Activated CD4-positive, CD25-positive, alpha-beta regulatory T cell treated with anti-CD3 and anti-CD28 coated beads, Interleukin-2, amount 50 U/mL, for 16 hours (primary cell): ENCODE results near the gene PRKN.
"Not testable (repeated sequence)": the region's sequence is repeated elsewhere in the genome, so short reads cannot be mapped to it uniquely, and the experiment has no call there.

ENCODE experiments used
- DNase-seq: peaks from one replicate; pipeline ENCODE4 v3.0.0-alpha.2; 2020; ENCODE audit warnings: low read depth, low spot score

Gene PRKN

GRCh38 chr6:161850562-161850961, 877.0 kb downstream of the PRKN start:
- DNase-seq: no peak

DNA sequence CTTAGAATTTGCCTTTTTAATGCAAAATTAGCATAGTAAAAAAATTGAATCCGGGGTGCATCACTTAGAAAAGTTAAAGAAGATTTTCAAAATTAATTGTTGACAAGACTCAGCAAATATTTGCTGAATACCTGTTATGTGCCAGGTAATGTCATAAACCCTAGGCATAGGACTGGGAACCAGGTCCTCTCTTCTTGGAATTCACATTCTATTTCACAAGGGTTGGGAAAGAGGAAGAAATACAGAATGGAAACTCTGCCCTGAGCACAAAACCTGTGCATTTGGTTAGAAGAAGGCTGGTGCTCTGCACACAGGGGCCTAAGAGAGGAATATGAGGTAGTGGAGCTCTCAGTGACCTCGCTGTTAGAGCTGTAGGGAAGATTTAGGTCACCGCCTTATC, 879.9 kb downstream of the PRKN start:
- no peak for DNase-seq

- DNase-seq: no peak
Observed at GRCh38 chr6:161844804-161845203, 882.8 kb downstream of the PRKN start.

DNA sequence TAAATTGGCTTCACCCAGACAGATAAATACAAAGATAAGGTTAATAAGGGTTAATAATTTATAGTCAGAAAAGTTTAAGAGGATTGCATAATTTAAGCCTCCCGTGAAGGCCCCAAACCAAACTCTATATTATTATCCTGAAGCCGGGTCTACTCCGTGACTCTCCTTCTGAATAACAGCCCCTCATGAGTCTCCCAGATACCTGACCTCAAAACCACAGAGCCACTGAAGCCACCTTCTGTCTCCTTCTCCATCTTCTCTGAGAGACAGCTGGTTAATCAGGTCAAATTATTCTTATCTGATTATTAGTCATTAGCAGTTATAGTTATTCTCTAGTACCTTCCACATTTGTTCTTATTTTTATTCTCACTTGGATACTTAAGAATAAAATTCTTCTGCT, 884.5 kb downstream of the PRKN start:
- no peak for DNase-seq

DNA sequence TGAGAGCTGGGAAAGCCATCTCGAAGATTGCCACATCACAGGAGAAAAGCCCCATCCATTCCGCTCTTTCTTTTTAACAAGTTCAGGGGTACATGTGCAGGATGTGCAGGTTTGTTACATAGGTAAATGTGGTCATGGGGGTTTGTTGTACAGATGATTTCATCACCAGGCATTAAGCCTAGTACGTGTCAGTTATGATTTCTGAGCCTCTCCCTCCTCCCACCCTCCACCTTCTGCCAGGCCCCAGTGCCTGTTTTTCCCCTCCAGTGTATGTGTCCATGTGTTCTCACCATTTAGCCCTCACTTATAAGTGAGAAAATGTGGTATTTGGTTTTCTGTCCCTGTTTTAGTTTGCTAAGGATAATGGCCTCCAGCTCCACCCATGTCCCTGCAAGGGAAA, 887.2 kb downstream of the PRKN start:
- DNase-seq: no peak

GRCh38 chr6:161838306-161839035, 889.1 kb downstream of the PRKN start:
- DNase-seq: no peak

- DNase-seq: no peak
Observed at GRCh38 chr6:161837854-161838253, 889.7 kb downstream of the PRKN start.

GRCh38 chr6:161837449-161837735, 890.2 kb downstream of the PRKN start:
- DNase-seq: no peak

GRCh38 chr6:161836643-161837448, 890.7 kb downstream of the PRKN start:
- DNase-seq: no peak

DNA sequence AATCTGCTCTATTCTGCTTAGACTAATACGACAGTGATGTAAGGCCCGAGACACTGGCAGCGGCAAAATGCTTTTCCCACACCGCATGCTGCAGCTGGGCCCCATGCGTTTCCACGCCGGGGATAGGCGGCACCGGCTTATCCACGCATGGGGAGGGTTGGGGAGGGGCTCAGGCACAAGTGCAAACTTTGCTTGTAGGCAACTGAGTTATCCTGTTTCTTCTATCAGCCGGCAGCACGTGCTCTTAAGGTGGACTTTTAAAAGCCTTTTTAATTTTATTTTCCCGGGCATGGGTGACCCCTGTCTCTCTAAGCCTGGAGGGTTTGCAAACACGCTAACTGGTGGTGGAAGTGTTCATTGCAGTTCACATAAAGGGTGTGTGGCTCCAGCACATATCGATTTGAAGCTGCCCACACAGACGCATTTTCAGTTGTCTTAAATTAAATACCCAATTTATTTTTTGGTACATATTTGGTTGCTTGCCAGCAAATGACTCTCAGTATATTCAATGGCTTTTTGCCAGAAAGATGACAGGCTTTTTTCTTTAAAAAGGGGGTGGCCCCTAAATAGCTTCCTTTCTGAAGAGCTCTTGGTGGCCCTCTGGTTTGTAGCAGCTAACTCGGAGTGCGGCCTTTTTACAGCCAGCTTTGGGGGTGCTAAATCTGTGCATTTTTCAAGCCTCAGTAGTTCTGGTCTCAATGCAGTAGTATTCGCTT, 891.9 kb downstream of the PRKN start:
- DNase-seq: no peak

DNA sequence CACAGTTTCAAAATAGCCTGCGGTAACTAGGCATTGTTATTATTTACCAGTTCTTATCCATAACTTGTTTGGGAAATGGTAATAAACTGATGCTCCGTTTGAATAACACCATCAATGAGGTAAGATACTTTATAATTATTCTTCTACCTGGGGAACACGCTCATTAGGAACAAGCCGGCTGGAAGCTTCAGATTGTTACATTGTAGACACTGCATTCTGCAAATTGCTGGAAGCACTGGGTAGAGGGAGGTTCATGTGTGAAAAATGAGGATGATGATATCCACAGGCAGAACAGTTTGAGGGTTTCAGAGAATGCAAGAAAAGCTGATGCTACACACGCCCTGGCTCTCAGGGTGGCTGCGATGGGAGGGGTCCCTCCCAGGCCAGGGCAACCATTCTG, 893.1 kb downstream of the PRKN start:
- no peak for DNase-seq

DNA sequence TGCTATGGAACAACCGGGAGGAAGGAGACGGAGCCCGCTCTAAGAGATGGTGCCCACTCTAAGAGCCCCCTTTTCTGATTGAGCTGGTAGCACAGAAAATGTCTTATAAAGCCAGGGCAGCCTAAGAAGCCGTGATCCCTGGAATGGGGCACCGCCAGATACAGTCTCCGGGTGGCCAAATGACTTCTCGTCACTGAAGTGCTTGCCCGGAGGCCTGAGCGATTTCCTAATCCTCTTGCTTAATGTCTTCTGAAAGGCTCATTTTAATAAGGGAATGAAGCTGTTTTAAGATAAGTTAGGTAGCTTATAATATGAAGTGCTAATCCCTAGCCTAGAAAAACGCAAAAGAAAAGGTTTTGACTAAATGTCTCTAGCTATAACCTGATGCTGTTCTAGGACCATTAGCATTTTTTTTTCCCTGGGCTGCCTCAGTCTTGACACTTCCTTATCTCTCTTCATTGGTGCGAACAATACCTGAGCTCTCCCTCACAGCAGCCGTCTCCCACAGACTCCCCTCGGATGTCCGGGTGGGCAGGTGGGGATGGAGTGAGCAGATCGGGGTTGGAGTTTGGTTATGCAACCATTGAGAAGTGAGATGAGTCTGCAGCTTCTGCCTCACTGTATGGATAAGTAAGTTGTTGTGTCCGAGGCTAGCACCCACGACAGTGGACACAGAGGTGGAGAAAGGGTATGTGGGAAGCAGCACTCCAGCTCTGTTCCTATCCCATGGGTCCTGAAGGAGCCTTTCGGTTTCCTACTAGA, 894.3 kb downstream of the PRKN start:
- DNase-seq: no peak

- DNase-seq: no peak
Observed at GRCh38 chr6:161832622-161833021, 894.9 kb downstream of the PRKN start.

GRCh38 chr6:161830866-161831616, 896.5 kb downstream of the PRKN start:
- no peak for DNase-seq

DNA sequence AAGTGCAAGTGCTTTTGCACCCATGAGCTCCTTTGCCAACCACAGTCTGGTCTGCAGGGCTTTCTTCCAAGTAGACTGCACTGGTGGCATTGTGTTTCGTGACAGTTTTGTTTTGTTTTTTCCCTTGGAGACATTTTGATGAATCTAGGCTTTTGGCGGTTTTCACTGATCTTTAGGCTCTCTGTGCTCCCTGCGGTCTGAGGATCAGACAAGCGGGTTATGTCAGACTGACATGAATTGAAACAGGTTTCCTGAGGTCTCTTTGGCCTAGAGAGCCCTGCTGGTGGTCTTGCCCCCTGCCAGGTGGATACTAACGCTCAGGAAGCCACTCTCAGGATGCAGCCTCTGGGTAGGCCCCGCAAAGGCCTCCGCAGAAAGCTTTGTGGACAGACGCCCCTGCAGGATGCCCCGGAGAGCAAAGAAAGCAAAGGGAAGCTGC, 898.3 kb downstream of the PRKN start:
- DNase-seq: no peak

DNA sequence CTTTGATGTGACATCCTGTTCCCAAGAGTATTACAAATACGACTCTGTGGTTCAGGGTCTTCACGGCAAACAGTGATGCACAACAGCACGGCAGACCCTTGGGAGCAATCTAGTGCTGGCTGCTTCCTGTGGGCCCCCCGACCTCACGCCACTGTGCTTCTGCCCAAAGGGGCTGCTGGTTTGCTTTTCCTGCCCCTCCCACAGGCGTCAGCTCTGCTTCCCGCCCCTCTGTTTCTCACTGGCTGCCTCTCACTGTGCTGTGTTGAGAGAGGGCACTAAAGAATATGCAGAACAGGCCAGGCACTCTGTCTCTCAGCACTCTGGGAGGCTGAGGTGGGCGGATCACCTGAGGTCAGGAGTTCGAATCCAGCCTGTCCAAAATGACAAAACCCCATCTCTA, 899.2 kb downstream of the PRKN start:
- no peak for DNase-seq

GRCh38 chr6:161826512-161826911, 901.1 kb downstream of the PRKN start:
- no peak for DNase-seq

GRCh38 chr6:161822204-161822603, 905.4 kb downstream of the PRKN start:
- DNase-seq: not testable (repeated sequence)

DNA sequence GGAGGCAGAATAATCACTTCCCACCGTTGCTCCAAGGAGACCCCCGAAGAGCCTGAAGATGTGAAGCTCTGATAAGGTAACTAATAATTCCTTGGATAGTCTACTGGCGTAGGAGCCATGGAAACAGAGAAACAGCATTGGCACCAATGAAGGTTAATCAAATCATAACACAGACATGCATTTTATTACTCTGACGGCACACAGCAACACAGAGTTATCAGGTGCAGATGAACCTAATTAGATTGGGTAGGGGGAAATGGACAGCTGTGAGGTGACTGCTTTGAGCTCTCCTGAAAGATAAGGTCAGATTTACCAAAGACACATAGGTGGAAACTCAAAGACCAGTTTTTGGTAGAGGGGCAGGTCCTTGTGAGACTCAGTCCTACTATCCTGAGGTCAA, 909.7 kb downstream of the PRKN start:
- DNase-seq: no peak

DNA sequence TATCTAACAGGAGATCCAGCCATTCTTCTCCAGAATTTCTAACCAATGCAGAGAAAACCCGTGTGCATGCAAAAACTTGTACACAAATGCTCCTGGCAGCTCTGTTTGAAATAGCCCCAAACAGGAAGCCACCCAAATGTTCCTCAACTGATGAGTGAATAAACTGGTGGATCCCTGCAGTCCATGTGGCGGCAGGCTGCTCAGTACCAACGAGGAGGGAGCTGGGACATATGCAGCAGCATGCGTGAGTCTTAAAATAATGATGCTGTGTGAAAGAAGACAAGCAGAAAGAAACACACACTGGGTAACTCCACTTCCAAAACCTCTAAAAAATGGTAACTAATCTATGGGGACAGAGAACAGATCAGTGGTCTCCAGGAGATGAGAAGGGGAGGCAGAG, 911.6 kb downstream of the PRKN start:
- no peak for DNase-seq

DNA sequence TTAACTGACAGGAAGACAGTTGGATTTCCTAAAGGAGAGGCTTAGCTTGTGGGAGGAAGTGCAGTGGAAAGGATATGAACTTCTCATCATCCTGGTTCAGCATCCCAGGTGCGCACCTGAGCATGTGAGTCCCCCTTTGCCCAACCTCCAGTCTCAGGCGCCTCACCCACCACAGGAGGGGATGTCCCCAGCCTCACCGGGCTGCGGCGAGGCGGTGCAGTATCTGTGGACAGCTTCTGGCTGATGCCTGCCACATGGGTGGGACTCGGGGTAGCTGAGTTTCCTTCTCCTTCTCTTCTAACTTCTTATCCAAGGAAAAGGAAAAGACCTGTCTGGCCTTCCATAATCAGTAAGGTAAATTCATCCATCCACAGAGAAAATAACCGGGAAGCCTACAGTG, 914.4 kb downstream of the PRKN start:
- DNase-seq: no peak
